Vagina (tissue), 2 donors: ENCODE results near the gene LRRC8C.

ENCODE experiments used
- CTCF ChIP-seq, 3 experiments: fragments of 450-650 bp in 2 of 3; fragments of 200-600 bp in 1 of 3; sonication (generic) in 1 of 3; IDR thresholded peaks; one replicate each; pipeline ENCODE4 v1.5.1; 2017 to 2019; ENCODE audit warnings: antibody characterized with exemption in 3 of 3, mild to moderate bottlenecking in 2 of 3, moderate library complexity in 2 of 3
- POLR2A ChIP-seq, 2 donors: fragments of 450-650 bp; IDR thresholded peaks; one replicate each; pipeline ENCODE4 v1.6.1; 2017; ENCODE audit warnings: antibody characterized with exemption in 2 of 2, mild to moderate bottlenecking in 2 of 2, moderate library complexity in 2 of 2
- POLR2AphosphoS5 ChIP-seq, 2 donors: sonication (generic); formaldehyde crosslinking; IDR thresholded peaks; one replicate each; pipeline ENCODE4 v1.9.0; 2017; ENCODE audit warnings: antibody characterized with exemption in 2 of 2, mild to moderate bottlenecking in 2 of 2, low read depth in 1 of 2; ENCODE audit not compliant: insufficient read depth in 1 of 2

GRCh38 chr1:89762386-89762778 is 129.5 kb downstream of the LRRC8C start:
- TF ChIP-seq CTCF (IDR thresholded peaks at IDR 0.05) (no peak), POLR2A (IDR thresholded peaks at IDR 0.05) (no peak), POLR2AphosphoS5 (IDR thresholded peaks at IDR 0.05; ENCODE audit: insufficient read depth in 1 of 2, low read depth in 1 of 2) (no peak)
